HG03097 (cell line): ENCODE results near the gene CLCNKB.
"Not testable (repeated sequence)": the region's sequence is repeated elsewhere in the genome, so short reads cannot be mapped to it uniquely, and the experiment has no call there.

Source experiments
- ATAC-seq: cut with Tn5 transposase; IDR thresholded peaks from one replicate; pipeline ENCODE4 v1.9.1; 2021; ENCODE audit not compliant: unreplicated experiment, low FRiP score

CLCNKB gene

DNA sequence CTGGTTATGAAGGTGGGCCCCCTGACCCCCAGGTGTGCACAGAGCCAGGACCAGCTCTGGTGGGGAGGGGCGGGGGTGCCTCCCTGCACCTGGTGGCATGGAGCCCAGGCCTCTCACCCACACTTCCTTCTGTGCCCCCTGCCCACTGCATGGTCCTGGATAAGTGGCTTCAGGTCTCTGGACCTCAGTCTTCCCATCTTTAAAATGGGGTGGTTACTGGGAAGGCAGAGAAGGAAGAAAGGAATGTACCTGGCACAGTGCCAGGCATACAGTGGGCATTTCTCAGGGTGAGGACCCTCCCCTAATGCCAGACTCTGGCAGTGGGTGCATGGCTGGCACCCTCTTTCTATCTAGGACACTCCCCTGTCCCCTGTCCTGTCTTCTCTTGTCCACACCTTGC, 14.3 kb upstream of the CLCNKB start:
- no peak for ATAC-seq

DNA sequence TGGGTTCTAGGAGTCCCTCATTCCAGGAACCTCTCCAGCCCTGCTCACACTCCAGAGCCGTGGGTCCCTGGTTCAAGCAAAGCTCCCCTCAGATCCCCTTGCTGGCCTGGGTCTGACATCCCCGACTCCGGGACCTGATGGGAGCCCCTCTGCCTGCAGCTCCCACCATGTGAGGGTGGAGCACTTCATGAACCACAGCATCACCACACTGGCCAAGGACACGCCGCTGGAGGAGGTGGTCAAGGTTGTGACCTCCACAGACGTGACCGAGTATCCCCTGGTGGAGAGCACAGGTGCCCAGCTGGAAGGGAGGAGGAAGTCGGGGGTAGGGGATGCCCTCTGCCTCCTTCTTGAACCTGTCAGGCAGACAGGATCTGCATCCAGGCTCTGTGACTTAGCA, 12.0 kb upstream of the CLCNKB start:
- no peak for ATAC-seq

DNA sequence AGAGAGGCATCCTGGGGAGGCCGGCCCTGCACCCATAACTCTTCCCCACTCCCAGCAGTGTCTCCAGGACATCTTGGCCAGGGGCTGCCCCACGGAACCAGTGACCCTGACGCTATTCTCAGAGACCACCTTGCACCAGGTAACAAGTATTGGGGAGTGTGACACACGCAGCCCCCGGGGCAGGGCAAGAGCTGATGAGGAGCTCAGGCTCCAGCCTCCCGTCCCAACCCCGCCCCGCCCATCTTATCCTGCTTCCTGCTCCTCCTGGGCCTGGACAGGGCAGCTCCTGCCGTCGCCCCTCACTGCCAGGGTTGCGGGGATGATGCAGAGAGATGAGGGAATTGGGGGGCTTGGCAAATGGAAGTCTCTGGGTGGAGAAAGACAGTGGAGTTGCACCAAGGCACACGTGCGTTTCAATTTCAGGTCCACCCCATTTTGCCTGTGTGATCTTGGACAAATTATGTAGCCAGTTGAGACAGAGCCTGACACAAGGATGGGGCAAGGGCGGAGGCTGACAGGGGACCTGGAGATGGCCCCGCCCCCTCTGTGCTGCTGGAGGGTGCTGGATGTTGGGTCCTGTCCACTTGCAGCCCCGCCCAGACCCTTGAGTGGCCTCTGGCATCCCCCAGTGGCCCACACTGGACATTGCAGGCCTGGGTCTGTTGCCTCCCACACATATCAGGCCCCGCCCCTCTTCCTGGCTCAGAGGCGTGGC, 11.0 kb upstream of the CLCNKB start:
- ATAC-seq = peak; percentile 64

DNA sequence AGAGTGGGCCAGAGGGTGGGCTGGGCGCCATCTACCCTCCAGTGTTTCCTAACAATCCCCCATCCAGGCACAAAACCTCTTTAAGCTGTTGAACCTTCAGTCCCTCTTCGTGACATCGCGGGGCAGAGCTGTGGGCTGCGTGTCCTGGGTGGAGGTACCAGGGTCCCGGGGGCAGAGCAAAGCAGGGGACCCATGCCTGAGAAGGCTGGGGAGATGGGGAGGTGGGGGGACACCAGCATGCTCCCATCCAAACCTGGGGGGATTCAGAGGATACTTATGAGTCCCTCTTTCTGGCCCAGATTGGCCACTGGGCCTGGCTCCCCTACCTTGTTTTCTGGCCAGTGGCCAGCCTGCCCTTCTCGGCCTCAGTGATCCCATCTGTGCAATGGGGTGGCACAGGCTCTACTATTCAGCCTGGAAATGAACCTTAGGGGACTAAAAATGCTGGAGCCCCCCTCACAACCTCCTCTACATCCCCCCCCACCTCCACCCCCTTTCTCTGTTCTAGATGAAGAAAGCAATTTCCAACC, 10.4 kb upstream of the CLCNKB start:
- ATAC-seq = not testable (repeated sequence)

DNA sequence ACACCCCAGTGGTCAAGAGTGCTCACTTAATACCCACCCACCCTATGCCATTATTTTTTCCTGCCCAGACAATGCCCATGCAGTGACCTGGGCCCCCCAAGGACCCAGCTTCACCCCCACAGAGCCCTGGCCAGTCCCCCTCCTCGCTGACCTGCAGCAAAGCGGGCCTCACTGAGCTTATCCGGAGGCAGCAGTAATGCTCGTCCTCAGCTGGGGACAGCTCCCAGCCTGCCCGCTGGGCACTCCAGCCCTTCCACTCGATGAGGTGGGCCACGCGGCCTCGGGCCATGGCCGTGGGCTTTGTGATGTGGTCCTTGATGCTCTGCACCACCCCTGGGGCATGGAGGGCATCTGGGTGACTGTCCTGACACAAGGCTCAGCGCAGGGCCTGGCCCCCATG, 7.1 kb upstream of the CLCNKB start:
- not testable (repeated sequence) for ATAC-seq

DNA sequence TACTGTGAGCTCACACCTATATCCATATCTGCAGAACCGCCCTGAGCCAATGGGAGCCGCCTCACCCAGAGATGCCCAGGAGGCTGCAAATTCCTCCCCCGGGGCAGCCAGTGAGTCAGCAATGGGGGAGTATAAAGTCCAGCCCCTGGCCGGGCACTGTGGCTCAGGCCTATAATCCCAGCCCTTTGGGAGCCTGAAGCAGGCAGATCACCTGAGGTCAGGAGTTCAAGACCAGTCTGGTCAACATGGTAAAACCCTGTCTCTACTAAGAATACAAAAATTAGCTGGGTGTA, 5.0 kb upstream of the CLCNKB start:
- no peak for ATAC-seq

DNA sequence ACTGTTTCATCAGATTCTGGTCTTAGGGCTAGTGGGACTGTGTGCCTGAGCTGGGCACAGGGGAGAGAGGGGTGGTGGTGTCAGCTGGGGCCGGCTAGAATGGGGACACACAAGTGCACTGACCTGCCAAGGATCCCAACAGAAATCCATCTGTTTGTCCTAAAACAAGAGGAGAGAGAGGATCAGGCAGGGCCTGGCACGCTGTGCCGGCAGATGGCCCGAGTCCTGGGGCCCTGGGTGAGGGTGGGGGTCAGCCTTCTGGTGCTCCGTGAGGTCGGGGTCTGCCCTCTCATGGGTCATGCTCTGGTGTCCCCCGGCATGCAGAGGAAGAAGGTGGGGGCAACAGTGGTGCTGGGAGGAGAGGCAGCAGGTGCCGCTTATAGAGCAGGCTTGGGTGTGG, 3.7 kb upstream of the CLCNKB start:
- not testable (repeated sequence) for ATAC-seq

DNA sequence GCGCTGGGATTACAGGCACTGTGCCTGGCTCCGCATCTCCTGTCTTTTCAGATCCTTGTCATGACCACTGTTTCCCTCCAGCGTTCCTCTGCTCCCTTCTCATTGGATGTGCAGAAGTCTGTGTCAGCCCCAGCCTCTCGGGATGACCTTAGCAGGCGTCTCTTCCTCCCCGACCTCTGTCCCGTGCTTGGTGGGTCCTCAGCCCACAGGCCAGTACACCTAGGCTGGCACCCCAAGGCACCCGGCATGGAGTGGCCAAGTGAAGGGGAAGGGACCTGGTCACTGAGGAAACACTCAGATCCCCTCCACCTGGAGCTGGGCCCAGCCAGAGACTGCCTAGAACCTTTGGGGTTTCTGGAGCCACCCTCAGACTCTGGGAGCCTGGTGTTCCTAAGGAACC, 2.4 kb upstream of the CLCNKB start:
- ATAC-seq = no peak

DNA sequence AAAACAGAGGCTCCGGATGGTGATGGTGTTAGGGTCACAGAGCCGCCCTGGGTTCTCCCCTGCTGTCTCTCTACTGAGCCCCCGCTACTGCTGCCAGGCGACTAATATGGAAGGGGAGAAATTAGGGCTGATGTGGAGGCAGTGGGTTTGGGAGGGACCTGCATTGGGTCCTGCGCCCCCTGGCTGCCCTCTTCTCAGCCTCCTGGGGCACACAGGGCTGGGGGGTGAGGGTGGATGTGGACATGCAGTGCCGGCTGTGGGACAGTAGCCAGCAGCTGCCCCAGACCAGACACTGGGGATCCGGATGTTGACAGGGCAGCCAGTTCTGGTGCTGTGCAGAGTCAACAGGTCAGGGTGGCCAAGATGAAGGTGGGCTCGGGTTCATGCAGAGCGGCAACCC, 1.5 kb upstream of the CLCNKB start:
- ATAC-seq = no peak

DNA sequence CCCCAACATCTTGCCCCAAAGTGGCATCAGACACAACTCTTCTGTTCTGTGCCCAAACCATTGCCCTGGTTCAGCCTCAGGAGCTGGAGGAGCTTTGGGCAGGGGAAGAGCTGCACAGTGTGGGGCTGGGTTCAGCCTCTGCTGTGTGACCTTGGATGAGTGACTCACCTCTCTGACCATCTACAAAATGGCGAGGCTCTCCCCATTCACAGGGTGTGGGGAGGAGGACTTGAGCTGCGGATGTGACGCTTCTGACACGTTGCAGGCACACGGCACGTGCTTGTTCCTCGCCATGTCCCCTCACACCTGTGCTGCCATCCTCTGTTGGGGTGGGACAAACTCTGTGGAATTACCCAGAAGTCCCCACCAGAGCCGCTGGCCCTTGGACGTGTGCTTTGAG, 928 bp upstream of the CLCNKB start:
- not testable (repeated sequence) for ATAC-seq

DNA sequence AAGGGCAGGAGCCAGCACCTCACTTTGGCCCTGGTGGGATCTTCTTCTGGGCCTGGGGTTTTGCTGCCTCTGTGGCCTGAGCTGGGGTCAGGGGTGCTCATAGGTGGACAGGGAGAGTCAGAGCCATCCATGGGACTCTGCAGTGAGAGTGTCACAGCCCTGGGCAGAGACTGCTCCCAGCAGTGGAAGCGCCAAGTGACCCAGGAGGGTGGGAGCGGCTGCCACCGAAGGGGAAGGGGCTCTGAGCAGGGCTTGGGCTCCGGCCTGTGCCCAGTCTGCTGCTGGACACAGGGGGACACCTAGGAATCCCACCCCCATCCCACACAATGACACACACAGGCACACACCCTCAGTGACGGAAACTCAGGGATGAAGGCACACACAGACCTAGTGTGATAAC, 368 bp downstream of the CLCNKB start:
- ATAC-seq = no peak

DNA sequence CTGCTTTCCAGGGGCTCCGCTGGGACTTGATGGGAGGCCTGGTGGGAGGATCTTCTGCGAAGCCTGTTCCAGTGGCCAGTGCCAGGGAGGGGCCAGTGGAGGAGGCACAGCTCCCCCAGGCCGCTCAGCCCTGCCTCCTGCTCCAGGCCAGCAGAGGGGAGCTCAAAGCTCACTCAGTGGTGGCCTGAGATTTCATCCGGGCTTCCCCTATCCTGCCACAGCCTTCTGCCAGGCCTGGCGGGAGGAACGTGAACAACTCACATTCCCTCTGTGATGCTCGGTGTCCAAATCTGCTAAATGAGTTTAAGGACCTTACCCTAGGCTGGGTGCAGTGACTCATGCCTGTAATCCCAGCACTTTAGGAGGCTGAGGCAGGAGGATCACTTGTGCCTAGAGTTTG, 3.3 kb downstream of the CLCNKB start:
- no peak for ATAC-seq

DNA sequence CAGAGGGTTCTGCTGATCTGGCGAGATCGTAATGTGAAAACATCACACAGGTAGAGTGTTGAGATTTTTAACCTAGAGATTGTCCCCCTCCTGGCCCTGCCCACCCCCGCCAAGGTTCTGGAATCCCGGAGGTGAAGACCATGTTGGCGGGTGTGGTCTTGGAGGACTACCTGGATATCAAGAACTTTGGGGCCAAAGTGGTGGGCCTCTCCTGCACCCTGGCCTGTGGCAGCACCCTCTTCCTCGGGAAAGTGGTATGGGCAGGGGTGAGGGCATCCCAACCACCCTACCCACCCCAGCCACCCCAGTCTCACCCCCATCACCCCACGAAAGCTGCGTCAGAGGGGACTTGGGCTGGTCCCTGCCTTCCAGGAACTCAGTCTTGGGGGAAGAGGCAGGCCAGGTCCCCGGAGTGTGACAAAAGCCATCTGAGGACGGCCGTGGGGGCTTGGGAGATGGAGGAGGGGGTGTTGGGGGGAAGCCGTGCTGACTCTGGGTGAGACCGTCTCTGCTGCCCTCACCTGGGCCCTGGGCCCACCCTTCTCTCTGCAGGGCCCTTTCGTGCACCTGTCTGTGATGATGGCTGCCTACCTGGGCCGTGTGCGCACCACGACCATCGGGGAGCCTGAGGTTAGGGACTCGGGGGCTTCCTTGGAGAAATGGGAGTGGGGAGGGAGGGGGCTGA, 4.4 kb downstream of the CLCNKB start:
- ATAC-seq = no peak

DNA sequence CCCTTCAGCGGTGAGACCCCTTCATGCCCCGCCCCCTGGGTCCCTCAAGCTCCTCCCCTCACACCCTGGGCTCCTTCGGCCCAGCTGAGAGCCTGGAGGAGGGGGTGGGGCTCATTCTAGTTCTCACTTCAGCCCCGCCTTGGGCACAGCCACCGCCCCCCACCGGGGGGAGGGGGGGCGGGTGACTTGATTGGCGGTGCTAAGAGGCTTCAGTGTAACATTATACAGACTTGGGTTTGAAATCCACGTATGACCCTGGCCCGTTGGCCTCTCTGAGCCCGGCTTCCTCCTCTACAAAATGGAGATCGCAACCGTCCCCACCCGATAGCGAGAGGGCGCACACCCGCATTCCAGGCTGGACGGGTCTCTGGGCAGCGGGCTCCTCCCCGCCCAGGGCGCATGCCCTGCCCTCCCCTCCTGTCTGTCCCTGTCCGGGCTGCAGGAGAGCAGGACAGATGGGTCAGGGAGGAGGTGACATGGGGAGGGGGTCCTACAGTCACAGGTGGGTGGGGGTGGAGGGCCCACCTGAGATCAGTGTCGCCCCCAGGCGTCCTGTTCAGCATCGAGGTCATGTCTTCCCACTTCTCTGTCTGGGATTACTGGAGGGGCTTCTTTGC, 5.1 kb downstream of the CLCNKB start:
- ATAC-seq = no peak

DNA sequence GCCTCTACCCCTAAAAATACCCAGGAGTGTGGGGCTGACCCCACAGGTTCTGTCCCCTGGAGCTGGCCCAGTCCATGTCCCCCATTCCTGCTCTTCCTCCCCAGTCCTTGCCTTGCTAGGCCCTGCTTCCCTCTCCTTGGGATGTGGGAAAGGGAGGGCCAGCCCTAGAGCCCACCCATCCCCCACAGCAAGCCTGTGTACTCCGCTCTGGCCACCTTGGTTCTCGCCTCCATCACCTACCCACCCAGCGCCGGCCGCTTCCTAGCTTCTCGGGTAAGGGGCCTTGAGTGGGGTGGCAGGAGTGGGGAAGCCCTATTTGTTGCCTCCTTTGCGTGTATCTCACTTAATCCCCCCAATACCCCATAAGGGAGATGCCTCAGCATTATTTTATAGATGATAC, 6.7 kb downstream of the CLCNKB start:
- no peak for ATAC-seq

DNA sequence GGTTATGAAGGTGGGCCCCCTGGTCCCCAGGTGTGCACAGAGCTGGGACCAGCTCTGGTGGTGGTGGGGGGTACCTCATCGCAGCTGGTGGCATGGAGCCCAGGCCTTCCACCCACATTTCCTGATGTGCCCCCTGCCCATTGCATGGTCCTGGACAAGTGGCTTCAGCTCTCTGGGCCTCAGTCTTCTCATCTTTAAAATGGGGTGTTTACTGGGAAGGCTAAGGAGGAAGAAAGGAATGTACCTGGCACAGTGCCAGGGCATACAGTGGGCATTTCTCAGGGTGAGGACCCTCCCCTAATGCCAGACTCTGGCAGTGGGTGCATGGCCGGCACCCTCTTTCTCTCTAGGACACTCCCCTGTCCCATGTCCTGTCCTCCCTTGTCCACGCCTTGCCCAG, 7.5 kb downstream of the CLCNKB start:
- ATAC-seq = no peak

DNA sequence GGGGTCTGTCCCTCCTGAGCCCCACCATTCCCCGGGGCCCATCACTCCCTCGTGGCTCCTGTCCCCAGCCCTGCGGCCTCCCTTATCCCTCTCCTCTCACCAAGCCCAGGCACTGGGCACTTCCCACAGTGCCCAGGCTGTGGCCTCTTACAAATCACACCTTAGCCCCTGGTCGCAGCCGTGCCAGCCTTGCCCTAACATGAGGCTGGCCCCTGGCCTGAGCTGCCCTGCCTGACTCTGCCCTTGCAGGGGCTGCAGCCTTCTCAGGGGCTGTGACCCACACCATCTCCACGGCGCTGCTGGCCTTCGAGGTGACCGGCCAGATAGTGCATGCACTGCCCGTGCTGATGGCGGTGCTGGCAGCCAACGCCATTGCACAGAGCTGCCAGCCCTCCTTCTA, 8.4 kb downstream of the CLCNKB start:
- ATAC-seq = not testable (repeated sequence)

DNA sequence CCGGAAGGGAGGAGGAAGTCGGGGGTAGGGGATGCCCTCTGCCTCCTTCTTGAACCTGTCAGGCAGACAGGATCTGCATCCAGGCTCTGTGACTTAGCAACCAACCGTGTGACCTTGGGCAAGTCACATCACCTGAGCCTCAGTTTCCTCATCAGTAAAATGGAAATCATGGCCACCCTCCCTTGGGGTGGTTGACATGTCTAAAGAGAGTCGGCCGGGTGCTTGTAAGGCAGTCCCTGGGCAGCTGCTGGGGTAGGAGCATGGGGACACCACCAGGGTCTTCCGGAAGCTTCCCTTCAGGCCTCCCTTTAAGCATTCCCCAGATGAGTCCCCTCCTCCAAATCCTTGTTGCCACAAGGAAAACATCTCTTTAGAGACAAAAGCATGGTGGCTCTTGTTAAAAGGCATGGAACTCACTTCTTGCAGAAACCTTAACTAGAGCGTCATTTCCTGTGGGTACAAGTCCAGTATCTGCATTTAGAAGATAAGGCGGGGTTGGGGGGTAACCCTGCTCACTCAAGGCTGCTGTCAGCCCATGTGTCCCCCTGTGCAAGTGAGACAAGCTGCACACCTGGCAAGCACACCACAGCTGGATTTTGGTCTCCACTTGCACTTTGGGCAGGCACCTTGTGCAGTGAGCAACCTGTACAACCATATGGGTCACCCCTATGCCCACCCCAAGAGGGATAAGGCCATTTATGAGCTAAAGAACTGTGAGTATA, 10.4 kb downstream of the CLCNKB start:
- no peak for ATAC-seq

DNA sequence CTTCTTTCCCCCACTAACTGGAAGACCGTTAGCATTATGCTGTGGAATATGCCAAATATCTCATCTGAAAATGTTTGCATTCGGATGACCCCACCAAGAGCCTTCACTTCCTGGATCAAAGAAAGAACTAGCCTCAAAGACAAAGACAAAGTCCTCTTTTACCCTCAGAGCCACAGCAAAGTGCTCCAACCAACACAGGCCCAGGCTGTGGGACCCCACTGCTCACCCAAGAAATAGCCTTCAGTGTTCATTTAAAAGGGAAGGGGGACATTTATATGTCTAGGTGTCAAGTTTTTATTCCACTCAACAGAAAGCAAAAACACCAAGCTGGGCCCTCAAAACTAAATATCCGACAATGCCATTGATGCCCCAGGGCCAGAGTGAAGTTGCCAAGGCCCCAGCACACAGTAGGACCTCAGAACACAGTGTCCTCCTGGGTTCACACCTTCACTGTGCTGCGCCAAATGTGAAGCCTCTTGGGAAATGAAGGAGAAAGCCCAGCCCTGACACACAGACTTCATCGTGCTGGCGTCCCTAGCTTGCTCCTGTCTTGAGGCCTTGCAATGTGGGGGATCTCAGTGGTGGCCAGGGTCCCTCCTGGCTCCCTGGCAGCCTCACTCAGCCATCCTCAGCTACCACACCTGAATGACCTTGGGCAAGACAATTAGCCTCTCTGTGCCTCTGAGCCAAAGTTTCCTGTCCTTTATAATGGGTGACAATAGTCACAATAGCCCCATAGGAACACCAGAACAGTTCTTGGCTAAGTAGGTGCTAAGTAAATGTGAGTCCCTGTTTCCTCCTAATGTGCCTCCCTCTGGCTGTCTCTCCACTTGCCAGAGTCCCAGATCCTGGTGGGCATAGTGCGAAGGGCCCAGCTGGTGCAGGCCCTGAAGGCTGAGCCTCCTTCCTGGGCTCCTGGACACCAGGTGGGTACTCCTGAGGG, 11.3 kb downstream of the CLCNKB start:
- no peak for ATAC-seq
